SK-N-MC (cell line): ENCODE measurements around the gene SART3.

Experiments used
- EZH2 ChIP-seq: fragments of 200-600 bp; sonication (generic); IDR thresholded peaks from one replicate; pipeline ENCODE4 v1.6.1; 2017; ENCODE audit warnings: antibody characterized with exemption
- FOXP2 ChIP-seq: optimal IDR thresholded peaks from 2 replicates; pipeline ENCODE3; 2011; ENCODE audit warnings: mild to moderate bottlenecking, moderate library complexity; ENCODE audit not compliant: insufficient read depth; ENCODE audit errors: extremely low read length, control extremely low read depth
- POLR2AphosphoS5 ChIP-seq: IDR thresholded peaks from 2 replicates; pipeline ENCODE4 v1.6.1; 2012; ENCODE audit warnings: mild to moderate bottlenecking, low read depth, low read length, borderline replicate concordance

- TF ChIP-seq POLR2AphosphoS5 (no peak), EZH2 (no peak), FOXP2 (no peak)
These were observed 49.4 kb upstream of the SART3 start for GRCh38 chr12:108610336-108610815.
